Psoas muscle (tissue), 8 donors: ENCODE results near the gene ARHGEF12. TPM values are rescaled to one million over a fixed set of nuclear protein-coding genes. Genes with fewer than 3 reads are reported as not detected.

Experiments used
- ATAC-seq, 4 donors: fragments of 200-7000 bp; cut with Tn5 transposase; one replicate each; pipeline ENCODE4 v1.9.1; 2020; ENCODE audit warnings: moderate library complexity in 3 of 4, mild to moderate bottlenecking in 2 of 4
- DNase-seq, 2 donors: peaks; one replicate each; pipeline ENCODE4 v3.0.0-alpha.2; 2020
- H3K27ac ChIP-seq: fragments of 200-600 bp; one replicate; pipeline ENCODE4 v1.8.0; 2022
- H3K27me3 ChIP-seq, 3 donors: fragments of 200-600 bp in 1 of 3; one replicate each; pipeline versions ENCODE4 v1.6.1 to v1.8.0; 2013 to 2022; ENCODE audit warnings: low read length in 2 of 3, mild to moderate bottlenecking in 2 of 3, moderate library complexity in 1 of 3; ENCODE audit not compliant: insufficient read depth in 3 of 3
- H3K36me3 ChIP-seq, 2 donors: fragments of 200-600 bp in 1 of 2; one replicate each; pipeline versions ENCODE4 v1.6.1 to v1.8.0; 2013 to 2022; ENCODE audit warnings: low read depth in 1 of 2, mild to moderate bottlenecking in 1 of 2, moderate library complexity in 1 of 2; ENCODE audit not compliant: insufficient read depth in 1 of 2
- H3K4me1 ChIP-seq: fragments of 200-600 bp; one replicate; pipeline ENCODE4 v1.8.0; 2022
- H3K4me3 ChIP-seq: fragments of 200-600 bp; one replicate; pipeline ENCODE4 v1.8.0; 2022; ENCODE audit warnings: mild to moderate bottlenecking
- H3K9me3 ChIP-seq: fragments of 200-600 bp; one replicate; pipeline ENCODE4 v1.8.0; 2022
- CTCF ChIP-seq: fragments of 200-600 bp; IDR thresholded peaks from one replicate; pipeline ENCODE4 v1.8.0; 2022; ENCODE audit warnings: antibody characterized with exemption
- WGBS, 3 donors: extraction: QIAGEN DNeasy Blood & Tissue Kit; methylation state at CpG; one replicate each; pipeline versions ENCODE4 v1.1.6 to v1.1.7; 2013; 5-methylcytosine and 5-hydroxymethylcytosine counted together
- intact Hi-C, 2 donors: fragments of 100-400 bp; cut with DNase I; formaldehyde crosslinking; loops; one replicate each; pipeline versions ENCODE4 v1.11.0 to v1.14.2; 2022
- polyA plus RNA-seq, 3 donors: library from polyadenylated mRNA; stranded (reverse); fragments of 200-250 nt; gene quantifications; one replicate each; pipeline ENCODE4 v1.2.3, GENCODE V29; 2013
- total RNA-seq, 4 donors: library from RNA; stranded (reverse); fragmentation: NEBNext Ultra II Directional in 2 of 4; extraction: Animal tissue kit (Norgen Biotek cat#: 25700) in 2 of 4; gene quantifications; one replicate each; pipeline versions ENCODE4 v1.2.1 to v1.2.4, GENCODE V29; 2021 to 2023
- donor health status: healthy with polysubstance abuse.
- donor health status: DM: no; HTN: no; CAD: no; lungs with moderate emphysema.
- donor health status: Bipolar disorder and iron deficiency.
- donor health status: healthy.
- donor health status: DM: yes; HTN: yes; CAD: no.
- donor health status: DM: no; HTN: no; CAD: no.
- donor health status: DM: no; HTN: no; CAD: no.
- donor health status: DM: yes; HTN: yes; CAD: no.

The ARHGEF12 gene
- total and polyA plus RNA-seq, 7 donors, result 14.8 to 102 (median 45.6) TPM

DNA sequence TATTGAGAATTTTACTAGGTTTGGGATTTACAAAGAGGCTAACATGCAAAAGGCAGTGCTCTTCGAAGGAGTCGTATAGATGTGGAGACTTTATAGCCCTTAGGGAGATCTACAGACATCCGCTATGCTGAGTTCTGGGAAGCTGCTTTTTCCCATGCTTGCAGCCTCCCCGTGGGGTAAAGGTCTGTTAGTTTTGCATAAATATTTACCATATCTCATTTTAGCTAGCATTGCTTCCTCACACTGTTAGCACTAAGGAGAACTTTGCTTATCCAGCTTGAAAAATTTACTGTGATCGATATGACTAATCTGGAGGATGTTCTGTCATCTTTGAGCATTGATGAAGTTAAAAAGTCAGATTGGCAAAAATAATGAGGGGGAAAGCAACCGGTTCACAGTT lies 18.6 kb downstream of the ARHGEF12 start:
- DNase-seq (no peak), ATAC-seq (no peak)
- WGBS, 3 donors, result 68 to 70% (median 68%) methylated on average over 6 of the region's 6 CpGs
- peaks cover 37% of the 10 kb centered on the region for H3K4me1 ChIP-seq
- no peak overlapping the region for H3K4me3 ChIP-seq
- H3K27ac ChIP-seq, result no peak overlapping the region
- H3K27me3 ChIP-seq, result no peaks in the 10 kb centered on the region
- intact Hi-C loops, result no loop called here
- H3K36me3 ChIP-seq, result no peaks in the 10 kb centered on the region
- TF ChIP-seq CTCF, result no peak
- H3K9me3 ChIP-seq, result no peaks in the 10 kb centered on the region

DNA sequence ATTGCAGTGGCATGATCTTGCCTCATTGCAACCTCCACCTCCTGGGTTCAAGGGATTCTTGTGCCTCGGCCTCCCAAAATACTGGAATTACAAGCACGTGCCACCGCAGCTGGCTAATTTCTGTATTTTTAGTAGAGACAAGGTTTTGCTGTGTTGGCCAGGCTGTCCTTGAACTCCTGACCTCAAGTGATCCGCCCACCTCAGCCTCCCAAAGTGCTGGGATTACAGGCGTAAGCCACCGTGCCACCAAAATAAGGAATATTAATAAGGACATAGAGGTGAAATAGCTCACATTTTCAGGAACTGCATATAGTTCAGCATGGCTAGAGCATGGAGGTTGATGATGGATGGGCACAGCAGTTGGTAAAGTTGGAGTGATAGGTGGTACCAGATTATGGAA lies 21.4 kb downstream of the ARHGEF12 start:
- intact Hi-C loops, result no loop called here
- H3K4me3 ChIP-seq, result no peak overlapping the region

DNA sequence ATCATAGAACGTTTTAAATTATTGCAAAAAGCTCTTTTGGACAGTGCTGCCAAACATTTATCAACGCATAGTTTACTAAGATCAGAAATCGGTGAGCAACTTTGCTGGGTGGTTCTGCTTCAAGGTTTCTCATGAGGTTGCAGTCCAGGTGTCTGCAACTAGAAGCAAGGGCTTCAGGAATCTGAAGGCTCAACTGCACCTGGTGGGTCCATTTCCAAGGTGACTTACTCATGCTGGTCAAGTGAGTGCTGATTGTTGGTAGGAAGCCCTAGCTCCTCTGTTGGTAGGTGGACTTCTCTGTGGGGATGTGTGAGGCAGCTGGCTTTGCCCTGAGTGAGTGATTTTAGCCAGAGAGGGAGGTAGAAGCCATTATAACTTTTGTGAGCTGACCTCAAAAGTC lies 22.5 kb downstream of the ARHGEF12 start:
- DNase-seq (no peak), ATAC-seq (peak in 2 of 4 donors; percentile 5 to 26)
- Histone ChIP-seq H3K9me3 (no peaks in the 10 kb centered on the region), H3K4me1 (peaks cover 57% of the 10 kb centered on the region), H3K27ac (no peak overlapping the region), H3K27me3 (no peaks in the 10 kb centered on the region), H3K36me3 (no peaks in the 10 kb centered on the region), H3K4me3 (no peak overlapping the region)
- no peak for TF ChIP-seq CTCF
- intact Hi-C loops, result no loop called here
- 66 to 83% (median 74%) methylated on average over 3 of the region's 3 CpGs for WGBS, 3 donors

More for the DNA sequence above, 21.4 kb downstream of the ARHGEF12 start:
- Histone ChIP-seq H3K9me3 (no peaks in the 10 kb centered on the region), H3K27me3 (no peaks in the 10 kb centered on the region), H3K4me1 (peaks cover 58% of the 10 kb centered on the region), H3K36me3 (no peaks in the 10 kb centered on the region), H3K27ac (no peak overlapping the region)
- 85 to 92% (median 88%) methylated on average over 6 of the region's 6 CpGs for WGBS, 3 donors
- DNase-seq (no peak), ATAC-seq (no peak)
- TF ChIP-seq CTCF, result no peak

- peaks cover 53% of the 10 kb centered on the region for H3K4me1 ChIP-seq
- peak overlapping the region; percentile 50 for H3K27ac ChIP-seq
- intact Hi-C loops, result no loop called here
- no peak for DNase-seq
- H3K36me3 ChIP-seq, result no peaks in the 10 kb centered on the region
- H3K27me3 ChIP-seq, result no peaks in the 10 kb centered on the region
- TF ChIP-seq CTCF, result no peak
- no peaks in the 10 kb centered on the region for H3K9me3 ChIP-seq
- no peak overlapping the region for H3K4me3 ChIP-seq
- no peak for ATAC-seq
These were observed 27.2 kb downstream of the ARHGEF12 start for GRCh38 chr11:120363436-120363835.

DNA sequence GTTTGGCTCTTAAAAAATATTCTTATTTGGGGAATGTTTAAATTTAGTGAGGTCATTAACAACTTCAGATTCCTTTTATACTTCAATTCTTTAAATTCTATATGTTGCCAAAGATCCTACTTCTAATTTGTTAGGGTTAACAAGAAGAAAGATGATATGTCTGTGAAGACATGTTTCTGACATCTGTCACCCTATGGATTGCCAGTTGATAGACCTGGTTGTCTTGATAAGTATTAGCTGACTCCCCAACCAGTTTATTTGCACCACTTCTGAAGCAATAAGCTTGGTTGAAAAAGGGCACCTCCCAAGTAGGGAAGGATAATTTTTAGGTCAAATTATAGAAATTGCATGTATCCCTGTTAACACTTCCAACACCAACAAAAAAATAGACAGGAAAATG lies 29.3 kb downstream of the ARHGEF12 start:
- intact Hi-C loops, result no loop called here
- Histone ChIP-seq H3K27ac (no peak overlapping the region), H3K27me3 (no peaks in the 10 kb centered on the region), H3K36me3 (no peaks in the 10 kb centered on the region), H3K9me3 (no peaks in the 10 kb centered on the region), H3K4me3 (no peak overlapping the region), H3K4me1 (peaks cover 56% of the 10 kb centered on the region)
- no peak for TF ChIP-seq CTCF
- DNase-seq (no peak), ATAC-seq (no peak)
